ENCODE measurements around the gene CRYBA4.

- TF ChIP-seq, protein P1, sequence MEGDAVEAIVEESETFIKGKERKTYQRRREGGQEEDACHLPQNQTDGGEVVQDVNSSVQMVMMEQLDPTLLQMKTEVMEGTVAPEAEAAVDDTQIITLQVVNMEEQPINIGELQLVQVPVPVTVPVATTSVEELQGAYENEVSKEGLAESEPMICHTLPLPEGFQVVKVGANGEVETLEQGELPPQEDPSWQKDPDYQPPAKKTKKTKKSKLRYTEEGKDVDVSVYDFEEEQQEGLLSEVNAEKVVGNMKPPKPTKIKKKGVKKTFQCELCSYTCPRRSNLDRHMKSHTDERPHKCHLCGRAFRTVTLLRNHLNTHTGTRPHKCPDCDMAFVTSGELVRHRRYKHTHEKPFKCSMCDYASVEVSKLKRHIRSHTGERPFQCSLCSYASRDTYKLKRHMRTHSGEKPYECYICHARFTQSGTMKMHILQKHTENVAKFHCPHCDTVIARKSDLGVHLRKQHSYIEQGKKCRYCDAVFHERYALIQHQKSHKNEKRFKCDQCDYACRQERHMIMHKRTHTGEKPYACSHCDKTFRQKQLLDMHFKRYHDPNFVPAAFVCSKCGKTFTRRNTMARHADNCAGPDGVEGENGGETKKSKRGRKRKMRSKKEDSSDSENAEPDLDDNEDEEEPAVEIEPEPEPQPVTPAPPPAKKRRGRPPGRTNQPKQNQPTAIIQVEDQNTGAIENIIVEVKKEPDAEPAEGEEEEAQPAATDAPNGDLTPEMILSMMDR (IDR thresholded peaks at IDR 0.05) = no peak
- TF ChIP-seq POLR2A (IDR thresholded peaks at IDR 0.05) = no peak
These were observed 10.8 kb downstream of the CRYBA4 start for GRCh38 chr22:26632422-26633155.

Measured in tibial nerve (tissue), 3 donors.